ENCODE measurements around the gene ZPR1.

ZPR1 gene

DNA sequence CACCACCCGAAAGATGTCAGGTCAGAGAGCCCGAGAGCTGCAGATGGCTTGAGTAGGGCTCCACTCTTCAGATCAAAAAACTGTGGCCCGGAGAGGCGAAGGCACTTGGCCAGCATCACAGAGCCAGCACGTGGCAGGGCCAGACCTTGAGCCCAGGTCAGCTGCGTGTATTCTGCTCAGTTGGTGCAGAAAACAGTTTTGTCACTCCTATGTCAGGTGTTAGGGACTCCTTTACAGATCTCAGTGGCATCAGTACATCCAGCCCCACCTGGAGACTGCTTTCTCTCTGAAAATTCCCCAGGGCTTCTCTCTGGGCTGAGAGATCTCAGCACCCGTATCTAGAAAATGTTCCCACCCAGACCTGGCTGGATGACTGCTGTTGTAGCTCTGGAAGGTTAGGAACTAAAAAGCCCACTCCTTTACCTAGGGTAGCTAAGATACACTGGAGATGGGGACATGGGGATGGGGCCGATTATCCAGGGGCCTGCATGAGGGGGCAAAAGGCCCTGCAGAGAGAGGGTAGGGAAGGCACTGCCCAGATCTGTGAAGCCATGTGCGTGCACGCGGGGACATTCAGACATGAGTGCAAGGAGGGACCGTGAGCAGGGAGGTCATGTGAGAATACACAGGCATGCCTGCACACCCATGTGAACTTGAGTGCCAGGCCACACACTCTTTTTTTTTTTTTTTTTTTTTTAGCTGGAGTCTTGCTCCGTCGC is 46.2 kb upstream of the ZPR1 start:
- TF ChIP-seq, protein P1, sequence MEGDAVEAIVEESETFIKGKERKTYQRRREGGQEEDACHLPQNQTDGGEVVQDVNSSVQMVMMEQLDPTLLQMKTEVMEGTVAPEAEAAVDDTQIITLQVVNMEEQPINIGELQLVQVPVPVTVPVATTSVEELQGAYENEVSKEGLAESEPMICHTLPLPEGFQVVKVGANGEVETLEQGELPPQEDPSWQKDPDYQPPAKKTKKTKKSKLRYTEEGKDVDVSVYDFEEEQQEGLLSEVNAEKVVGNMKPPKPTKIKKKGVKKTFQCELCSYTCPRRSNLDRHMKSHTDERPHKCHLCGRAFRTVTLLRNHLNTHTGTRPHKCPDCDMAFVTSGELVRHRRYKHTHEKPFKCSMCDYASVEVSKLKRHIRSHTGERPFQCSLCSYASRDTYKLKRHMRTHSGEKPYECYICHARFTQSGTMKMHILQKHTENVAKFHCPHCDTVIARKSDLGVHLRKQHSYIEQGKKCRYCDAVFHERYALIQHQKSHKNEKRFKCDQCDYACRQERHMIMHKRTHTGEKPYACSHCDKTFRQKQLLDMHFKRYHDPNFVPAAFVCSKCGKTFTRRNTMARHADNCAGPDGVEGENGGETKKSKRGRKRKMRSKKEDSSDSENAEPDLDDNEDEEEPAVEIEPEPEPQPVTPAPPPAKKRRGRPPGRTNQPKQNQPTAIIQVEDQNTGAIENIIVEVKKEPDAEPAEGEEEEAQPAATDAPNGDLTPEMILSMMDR (conservative IDR thresholded peaks at IDR 0.05; ENCODE audit: low read depth) = no peak
- POLR2A ChIA-PET (ENCODE audit: low non-redundant PET) = no interaction called here
- CTCF ChIA-PET = no interaction called here

DNA sequence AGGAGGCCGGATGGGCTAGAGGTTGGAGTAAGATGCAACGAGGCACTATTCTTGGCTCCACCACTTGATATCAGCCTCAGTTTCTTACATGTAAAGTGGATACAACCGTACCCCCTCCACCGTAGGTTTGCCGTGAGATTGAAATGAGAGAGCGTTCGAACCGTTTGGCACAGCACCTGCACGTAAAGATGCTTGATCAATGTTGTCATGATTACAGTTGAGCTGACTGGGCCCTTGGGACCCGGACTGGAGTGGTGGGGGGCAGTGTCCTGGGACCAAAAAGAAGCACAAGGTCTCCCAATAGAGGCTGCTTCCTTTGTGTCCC is 45.6 kb upstream of the ZPR1 start:
- no peak for DNase-seq (ENCODE audit: low spot score)
- ChIA-PET CTCF (interaction anchor here (0.7 kb wide), 1 partner anchor 393 kb away, joined by 3 read pairs; no protein-coding TSS in a partner anchor), POLR2A (ENCODE audit: low non-redundant PET) (no interaction called here)
- H3K27ac ChIP-seq = no peak overlapping the region
- TF ChIP-seq, protein P1 (conservative IDR thresholded peaks at IDR 0.05; ENCODE audit: low read depth) = no peak

More for the DNA sequence above, 46.2 kb upstream of the ZPR1 start:
- no peak overlapping the region for H3K27ac ChIP-seq
- DNase-seq (ENCODE audit: low spot score) = no peak

DNA sequence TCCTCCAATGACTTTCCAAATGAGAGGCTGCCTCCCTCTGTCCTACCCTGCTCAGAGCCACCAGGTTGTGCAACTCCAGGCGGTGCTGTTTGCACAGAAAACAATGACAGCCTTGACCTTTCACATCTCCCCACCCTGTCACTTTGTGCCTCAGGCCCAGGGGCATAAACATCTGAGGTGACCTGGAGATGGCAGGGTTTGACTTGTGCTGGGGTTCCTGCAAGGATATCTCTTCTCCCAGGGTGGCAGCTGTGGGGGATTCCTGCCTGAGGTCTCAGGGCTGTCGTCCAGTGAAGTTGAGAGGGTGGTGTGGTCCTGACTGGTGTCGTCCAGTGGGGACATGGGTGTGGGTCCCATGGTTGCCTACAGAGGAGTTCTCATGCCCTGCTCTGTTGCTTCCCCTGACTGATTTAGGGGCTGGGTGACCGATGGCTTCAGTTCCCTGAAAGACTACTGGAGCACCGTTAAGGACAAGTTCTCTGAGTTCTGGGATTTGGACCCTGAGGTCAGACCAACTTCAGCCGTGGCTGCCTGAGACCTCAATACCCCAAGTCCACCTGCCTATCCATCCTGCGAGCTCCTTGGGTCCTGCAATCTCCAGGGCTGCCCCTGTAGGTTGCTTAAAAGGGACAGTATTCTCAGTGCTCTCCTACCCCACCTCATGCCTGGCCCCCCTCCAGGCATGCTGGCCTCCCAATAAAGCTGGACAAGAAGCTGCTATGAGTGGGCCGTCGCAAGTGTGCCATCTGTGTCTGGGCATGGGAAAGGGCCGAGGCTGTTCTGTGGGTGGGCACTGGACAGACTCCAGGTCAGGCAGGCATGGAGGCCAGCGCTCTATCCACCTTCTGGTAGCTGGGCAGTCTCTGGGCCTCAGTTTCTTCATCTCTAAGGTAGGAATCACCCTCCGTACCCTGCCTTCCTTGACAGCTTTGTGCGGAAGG is 44.8 kb upstream of the ZPR1 start:
- TF ChIP-seq, protein P1 (conservative IDR thresholded peaks at IDR 0.05; ENCODE audit: low read depth) = no peak
- no peak for DNase-seq (ENCODE audit: low spot score)
- CTCF ChIA-PET = interaction anchor here (0.6 to 0.7 kb wide), 3 partner anchors 272 to 394 kb away, joined by 3 read pairs; no protein-coding TSS in a partner anchor
- POLR2A ChIA-PET (ENCODE audit: low non-redundant PET) = no interaction called here
- no peak overlapping the region for H3K27ac ChIP-seq

DNA sequence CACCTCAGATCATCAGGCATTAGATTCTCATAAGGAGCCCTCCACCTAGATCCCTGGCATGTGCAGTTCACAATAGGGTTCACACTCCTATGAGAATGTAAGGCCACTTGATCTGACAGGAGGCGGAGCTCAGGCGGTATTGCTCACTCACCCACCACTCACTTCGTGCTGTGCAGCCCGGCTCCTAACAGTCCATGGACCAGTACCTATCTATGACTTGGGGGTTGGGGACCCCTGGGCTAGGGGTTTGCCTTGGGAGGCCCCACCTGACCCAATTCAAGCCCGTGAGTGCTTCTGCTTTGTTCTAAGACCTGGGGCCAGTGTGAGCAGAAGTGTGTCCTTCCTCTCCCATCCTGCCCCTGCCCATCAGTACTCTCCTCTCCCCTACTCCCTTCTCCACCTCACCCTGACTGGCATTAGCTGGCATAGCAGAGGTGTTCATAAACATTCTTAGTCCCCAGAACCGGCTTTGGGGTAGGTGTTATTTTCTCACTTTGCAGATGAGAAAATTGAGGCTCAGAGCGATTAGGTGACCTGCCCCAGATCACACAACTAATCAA is 44.0 kb upstream of the ZPR1 start:
- no peak for DNase-seq (ENCODE audit: low spot score)
- TF ChIP-seq, protein P1 (conservative IDR thresholded peaks at IDR 0.05; ENCODE audit: low read depth) = no peak
- no peak overlapping the region for H3K27ac ChIP-seq
- CTCF ChIA-PET = no interaction called here
- POLR2A ChIA-PET (ENCODE audit: low non-redundant PET) = no interaction called here

DNA sequence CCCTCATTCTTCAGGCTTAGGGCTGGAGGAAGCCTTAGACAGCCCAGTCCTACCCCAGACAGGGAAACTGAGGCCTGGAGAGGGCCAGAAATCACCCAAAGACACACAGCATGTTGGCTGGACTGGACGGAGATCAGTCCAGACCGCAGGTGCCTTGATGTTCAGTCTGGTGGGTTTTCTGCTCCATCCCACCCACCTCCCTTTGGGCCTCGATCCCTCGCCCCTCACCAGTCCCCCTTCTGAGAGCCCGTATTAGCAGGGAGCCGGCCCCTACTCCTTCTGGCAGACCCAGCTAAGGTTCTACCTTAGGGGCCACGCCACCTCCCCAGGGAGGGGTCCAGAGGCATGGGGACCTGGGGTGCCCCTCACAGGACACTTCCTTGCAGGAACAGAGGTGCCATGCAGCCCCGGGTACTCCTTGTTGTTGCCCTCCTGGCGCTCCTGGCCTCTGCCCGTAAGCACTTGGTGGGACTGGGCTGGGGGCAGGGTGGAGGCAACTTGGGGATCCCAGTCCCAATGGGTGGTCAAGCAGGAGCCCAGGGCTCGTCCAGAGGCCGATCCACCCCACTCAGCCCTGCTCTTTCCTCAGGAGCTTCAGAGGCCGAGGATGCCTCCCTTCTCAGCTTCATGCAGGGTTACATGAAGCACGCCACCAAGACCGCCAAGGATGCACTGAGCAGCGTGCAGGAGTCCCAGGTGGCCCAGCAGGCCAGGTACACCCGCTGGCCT is 42.5 kb upstream of the ZPR1 start:
- no peak for DNase-seq (ENCODE audit: low spot score)
- TF ChIP-seq, protein P1 (conservative IDR thresholded peaks at IDR 0.05; ENCODE audit: low read depth) = no peak
- POLR2A ChIA-PET (ENCODE audit: low non-redundant PET) = no interaction called here
- no peak overlapping the region for H3K27ac ChIP-seq
- CTCF ChIA-PET = interaction anchor here (0.6 kb wide), 1 partner anchor 37 kb away, joined by 3 read pairs; no protein-coding TSS in a partner anchor

Data from RWPE1 (cell line).